Activated B cell treated with CpG ODN at 0.5 μM for 24 hours (primary cell): Measurements from ENCODE around the gene GPATCH1. TPM values are rescaled to one million over a fixed set of nuclear protein-coding genes. Genes with fewer than 3 reads are reported as not detected.

Source experiments
- ATAC-seq: fragments of 200-7000 bp; cut with Tn5 transposase; one replicate; pipeline ENCODE4 v1.10.0; 2021; ENCODE audit warnings: low read depth, mild to moderate bottlenecking, moderate library complexity
- CTCF ChIA-PET: fragments of 350-600 bp; sonication (Branson Sonifier 250); formaldehyde crosslinking; loops from one replicate; lab custom pipeline; 2021; ENCODE audit warnings: antibody characterized with exemption; lab: Charles Lee
- POLR2A ChIA-PET: fragments of 350-600 bp; sonication (Branson Sonifier 250); formaldehyde crosslinking; loops from one replicate; lab custom pipeline; 2021; ENCODE audit warnings: antibody characterized with exemption; lab: Charles Lee
- DNase-seq: peaks from one replicate; pipeline ENCODE4 v3.0.0; 2022
- H3K27ac Mint-ChIP-seq: one replicate; pipeline ENCODE4 v1.8.0; 2020; ENCODE audit warnings: mixed read lengths
- H3K27me3 Mint-ChIP-seq: one replicate; pipeline ENCODE4 v1.8.0; 2021; ENCODE audit warnings: mixed read lengths
- H3K36me3 Mint-ChIP-seq: one replicate; pipeline ENCODE4 v1.8.0; 2021; ENCODE audit warnings: low read depth, mixed read lengths
- H3K4me1 Mint-ChIP-seq: one replicate; pipeline ENCODE4 v1.8.0; 2021; ENCODE audit warnings: mixed read lengths
- H3K4me3 Mint-ChIP-seq: one replicate; pipeline ENCODE4 v1.8.0; 2020; ENCODE audit warnings: mild to moderate bottlenecking, mixed read lengths
- H3K9me3 Mint-ChIP-seq: one replicate; pipeline ENCODE4 v1.8.0; 2020; ENCODE audit warnings: mixed read lengths
- intact Hi-C: fragments of 100-400 bp; cut with micrococcal nuclease; formaldehyde crosslinking; loops from one replicate; pipeline ENCODE4 v1.15.1; 2024
- total RNA-seq: library from RNA; stranded (reverse); gene quantifications from 2 replicates; pipeline ENCODE4 v1.2.3, GENCODE V29; 2022
- TF ChIP-seq, protein P1 (sequence below): fragments of 200-600 bp; IDR thresholded peaks from one replicate; pipeline ENCODE4 v1.8.0; 2022; ENCODE audit warnings: antibody characterized with exemption, mild to moderate bottlenecking

The GPATCH1 gene
- total RNA-seq, 1 donor from 2014 or later: 12.8 TPM

DNA sequence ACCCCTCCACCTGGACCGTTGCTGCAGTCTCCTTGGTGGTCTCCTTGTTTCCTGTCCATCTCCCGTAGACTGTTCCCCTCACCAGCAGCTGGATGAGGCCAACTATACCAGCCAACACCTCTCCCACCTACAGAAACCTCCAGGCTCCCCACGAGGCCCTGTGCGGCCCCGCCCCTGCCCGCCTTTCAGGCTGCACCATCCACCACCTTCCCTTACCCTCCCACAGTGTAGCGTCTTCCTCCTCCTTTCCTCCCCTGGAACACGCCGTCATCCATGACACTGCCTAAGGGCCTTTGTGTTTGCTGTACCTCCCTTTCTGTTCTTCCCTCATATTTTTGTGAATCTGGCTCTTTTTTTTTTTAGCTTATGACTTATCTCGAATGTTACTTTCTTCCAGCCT is 27.2 kb downstream of the GPATCH1 start:
- intact Hi-C loops: no loop called here
- Mint-ChIP-seq H3K36me3 (peaks cover 78% of the 10 kb centered on the region), H3K9me3 (no peaks in the 10 kb centered on the region), H3K4me3 (no peak overlapping the region), H3K4me1 (no peaks in the 10 kb centered on the region), H3K27me3 (no peaks in the 10 kb centered on the region), H3K27ac (no peak overlapping the region)
- POLR2A ChIA-PET: no interaction called here
- TF ChIP-seq, protein P1, sequence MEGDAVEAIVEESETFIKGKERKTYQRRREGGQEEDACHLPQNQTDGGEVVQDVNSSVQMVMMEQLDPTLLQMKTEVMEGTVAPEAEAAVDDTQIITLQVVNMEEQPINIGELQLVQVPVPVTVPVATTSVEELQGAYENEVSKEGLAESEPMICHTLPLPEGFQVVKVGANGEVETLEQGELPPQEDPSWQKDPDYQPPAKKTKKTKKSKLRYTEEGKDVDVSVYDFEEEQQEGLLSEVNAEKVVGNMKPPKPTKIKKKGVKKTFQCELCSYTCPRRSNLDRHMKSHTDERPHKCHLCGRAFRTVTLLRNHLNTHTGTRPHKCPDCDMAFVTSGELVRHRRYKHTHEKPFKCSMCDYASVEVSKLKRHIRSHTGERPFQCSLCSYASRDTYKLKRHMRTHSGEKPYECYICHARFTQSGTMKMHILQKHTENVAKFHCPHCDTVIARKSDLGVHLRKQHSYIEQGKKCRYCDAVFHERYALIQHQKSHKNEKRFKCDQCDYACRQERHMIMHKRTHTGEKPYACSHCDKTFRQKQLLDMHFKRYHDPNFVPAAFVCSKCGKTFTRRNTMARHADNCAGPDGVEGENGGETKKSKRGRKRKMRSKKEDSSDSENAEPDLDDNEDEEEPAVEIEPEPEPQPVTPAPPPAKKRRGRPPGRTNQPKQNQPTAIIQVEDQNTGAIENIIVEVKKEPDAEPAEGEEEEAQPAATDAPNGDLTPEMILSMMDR: no peak
- ATAC-seq: no peak
- no peak for DNase-seq
- CTCF ChIA-PET: no interaction called here

DNA sequence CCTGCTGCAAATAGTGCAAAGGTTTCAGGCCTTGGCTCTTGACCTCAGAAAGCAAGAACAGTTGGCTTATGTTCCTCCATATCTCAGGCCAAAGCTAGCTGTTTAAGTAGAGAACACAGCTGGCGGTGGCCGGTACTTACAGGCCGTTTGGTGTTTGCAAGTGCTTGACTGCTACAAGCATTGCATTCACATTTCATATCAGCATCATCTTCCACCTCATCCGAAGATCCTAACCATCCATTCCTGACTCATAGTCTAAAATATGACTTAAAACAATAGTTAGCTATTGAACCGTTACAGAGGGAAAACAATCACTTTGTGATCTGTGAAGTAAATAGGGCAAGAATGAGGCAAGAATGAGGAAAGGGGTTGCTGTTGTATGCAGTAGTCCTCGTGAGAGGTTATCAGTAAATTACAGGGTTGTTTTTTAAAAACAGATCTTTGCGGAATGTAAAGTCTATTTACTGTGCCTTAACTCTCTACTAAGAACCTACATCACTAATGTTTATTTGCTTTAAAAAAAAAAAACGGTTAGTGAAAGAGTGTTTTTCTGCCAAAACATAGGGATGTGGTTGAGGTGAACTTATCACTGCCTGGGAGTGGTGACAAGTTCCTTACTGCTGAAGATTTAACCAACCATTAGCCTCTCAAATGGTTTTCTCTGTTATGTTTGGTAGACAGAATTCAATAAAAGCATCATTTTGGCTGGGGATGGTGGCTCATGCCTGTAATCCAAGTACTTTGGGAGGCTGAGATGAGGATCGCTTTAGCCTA is 29.3 kb downstream of the GPATCH1 start:
- H3K36me3 Mint-ChIP-seq: peaks cover 78% of the 10 kb centered on the region

DNA sequence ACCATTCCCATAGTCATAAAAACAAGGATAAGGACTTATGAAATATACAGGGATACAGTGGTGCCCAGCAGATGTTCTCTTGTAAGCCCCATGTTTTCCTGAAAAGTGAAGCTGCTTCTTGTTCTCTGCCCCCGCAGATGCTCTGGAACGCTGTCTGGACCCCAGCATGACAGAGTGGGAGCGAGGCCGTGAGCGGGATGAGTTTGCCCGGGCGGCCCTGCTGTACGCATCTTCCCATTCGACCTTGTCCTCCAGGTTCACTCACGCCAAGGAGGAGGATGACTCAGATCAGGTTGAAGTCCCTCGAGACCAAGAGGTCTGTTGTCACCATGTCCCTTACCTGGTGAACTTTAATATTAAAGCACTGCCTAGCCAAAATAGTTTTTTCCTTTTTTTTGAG is 30.6 kb downstream of the GPATCH1 start:
- H3K27ac Mint-ChIP-seq: no peak overlapping the region
- CTCF ChIA-PET: no interaction called here
- no peaks in the 10 kb centered on the region for H3K9me3 Mint-ChIP-seq
- no peaks in the 10 kb centered on the region for H3K4me1 Mint-ChIP-seq
- DNase-seq (no peak), ATAC-seq (no peak)
- H3K27me3 Mint-ChIP-seq: no peaks in the 10 kb centered on the region
- POLR2A ChIA-PET: no interaction called here
- peaks cover 82% of the 10 kb centered on the region for H3K36me3 Mint-ChIP-seq
- intact Hi-C loops: no loop called here
- TF ChIP-seq, protein P1: no peak
- H3K4me3 Mint-ChIP-seq: no peak overlapping the region

More for the DNA sequence above, 29.3 kb downstream of the GPATCH1 start:
- ChIA-PET CTCF (no interaction called here), POLR2A (no interaction called here)
- intact Hi-C loops: no loop called here
- DNase-seq (no peak), ATAC-seq (no peak)
- Mint-ChIP-seq H3K27ac (no peak overlapping the region), H3K9me3 (no peaks in the 10 kb centered on the region), H3K4me3 (no peak overlapping the region), H3K4me1 (no peaks in the 10 kb centered on the region), H3K27me3 (no peaks in the 10 kb centered on the region)
- TF ChIP-seq, protein P1: no peak

DNA sequence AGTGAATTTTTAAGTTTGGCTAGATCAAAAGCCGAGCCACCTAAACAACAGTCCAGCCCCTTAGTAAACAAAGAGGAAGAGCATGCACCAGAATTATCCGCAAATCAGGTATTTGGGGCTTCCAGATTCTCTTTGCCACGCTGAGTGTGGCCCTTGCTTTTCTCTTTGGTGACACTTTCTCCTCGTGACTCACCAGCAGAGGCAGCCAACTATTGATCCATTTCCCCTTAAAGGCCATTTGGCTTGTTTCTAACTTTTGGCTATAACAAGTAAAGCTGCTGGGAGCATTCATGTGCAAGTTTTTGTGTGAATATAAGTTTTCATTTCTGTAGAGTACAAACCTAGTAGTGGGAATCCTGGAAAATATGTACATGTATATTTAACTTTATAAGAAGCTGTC is 33.3 kb downstream of the GPATCH1 start:
- intact Hi-C loops: no loop called here
- TF ChIP-seq, protein P1: no peak
- Mint-ChIP-seq H3K27ac (no peak overlapping the region), H3K27me3 (no peaks in the 10 kb centered on the region), H3K36me3 (peaks cover 83% of the 10 kb centered on the region), H3K4me1 (no peaks in the 10 kb centered on the region), H3K4me3 (no peak overlapping the region), H3K9me3 (no peaks in the 10 kb centered on the region)
- DNase-seq: no peak
- ATAC-seq: no peak
- POLR2A ChIA-PET: no interaction called here
- CTCF ChIA-PET: no interaction called here

DNA sequence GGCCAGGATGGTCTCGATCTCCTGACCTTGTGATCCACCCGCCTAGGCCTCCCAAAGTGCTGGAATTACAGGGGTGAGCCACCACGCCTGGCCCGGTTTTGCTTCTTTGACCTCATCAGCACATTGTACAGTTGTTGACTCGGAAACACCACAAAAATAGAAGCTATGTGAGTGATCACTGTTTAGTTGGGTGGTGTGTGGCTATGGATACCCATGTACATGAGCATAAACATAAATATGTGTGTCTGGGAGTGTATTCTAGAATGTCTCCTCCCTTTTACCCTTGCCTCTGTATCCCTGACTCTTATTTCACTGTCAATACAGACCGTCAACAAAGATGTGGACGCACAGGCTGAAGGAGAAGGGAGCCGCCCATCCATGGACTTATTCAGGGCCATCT is 36.5 kb downstream of the GPATCH1 start:
- Mint-ChIP-seq H3K27ac (no peak overlapping the region), H3K36me3 (peaks cover 68% of the 10 kb centered on the region), H3K4me1 (no peaks in the 10 kb centered on the region), H3K4me3 (no peak overlapping the region), H3K27me3 (no peaks in the 10 kb centered on the region), H3K9me3 (no peaks in the 10 kb centered on the region)
- ATAC-seq (no peak), DNase-seq (no peak)
- ChIA-PET CTCF (no interaction called here), POLR2A (no interaction called here)
- intact Hi-C loops: no loop called here
- TF ChIP-seq, protein P1: no peak
